SHP77 (cell line): ENCODE measurements around the gene PAFAH2.

Source experiments
- DNase-seq, 2 experiments: peaks; one replicate each; lab custom pipeline; 2025; lab: John Stamatoyannopoulos, UW

Gene PAFAH2

GRCh38 chr1:25997828-25998761 lies at the start of gene PAFAH2:
PAFAH2 (minus strand) TSS chr1:25998063; CDS start chr1:25990816, 7,247 bp downstream.
- DNase-seq = peak; percentile 99

- no peak for DNase-seq
Measured at GRCh38 chr1:26047278-26047874, 49.5 kb upstream of the PAFAH2 start.

GRCh38 chr1:26046246-26047095 lies 48.6 kb upstream of the PAFAH2 start:
- no peak for DNase-seq

- DNase-seq = no peak
Measured at GRCh38 chr1:26045722-26046245, 47.9 kb upstream of the PAFAH2 start, which contains the start of gene SLC30A2. SLC30A2 (minus strand) TSS chr1:26046118; CDS start chr1:26045896, 222 bp downstream.

GRCh38 chr1:26044971-26045721 lies 47.3 kb upstream of the PAFAH2 start:
- DNase-seq = no peak

- DNase-seq = no peak
Measured at GRCh38 chr1:26044414-26044813, 46.6 kb upstream of the PAFAH2 start.

- DNase-seq = no peak
Measured at GRCh38 chr1:26043765-26044164, 45.9 kb upstream of the PAFAH2 start.

GRCh38 chr1:26041978-26042377 lies 44.1 kb upstream of the PAFAH2 start:
- DNase-seq = no peak

- no peak for DNase-seq
Measured at GRCh38 chr1:26041401-26041800, 43.5 kb upstream of the PAFAH2 start.

- no peak for DNase-seq
Measured at GRCh38 chr1:26038904-26039303, 41.0 kb upstream of the PAFAH2 start.

GRCh38 chr1:26038477-26038876 lies 40.6 kb upstream of the PAFAH2 start:
- DNase-seq = no peak

GRCh38 chr1:26037904-26038303 lies 40.0 kb upstream of the PAFAH2 start:
- DNase-seq = no peak

- no peak for DNase-seq
Measured at GRCh38 chr1:26036756-26037281, 39.0 kb upstream of the PAFAH2 start.

- peak; percentile 40 to 67 for DNase-seq
Measured at GRCh38 chr1:26035959-26036755, 38.3 kb upstream of the PAFAH2 start.

GRCh38 chr1:26035203-26035958 lies 37.5 kb upstream of the PAFAH2 start:
- DNase-seq = peak; percentile 87 to 93

- no peak for DNase-seq
Measured at GRCh38 chr1:26034504-26035202, 36.8 kb upstream of the PAFAH2 start.

- DNase-seq = no peak
Measured at GRCh38 chr1:26032656-26033357, 34.9 kb upstream of the PAFAH2 start.

- no peak for DNase-seq
Measured at GRCh38 chr1:26031611-26032220, 33.9 kb upstream of the PAFAH2 start.
